ENCODE results near the gene ZNF227.
"Not testable (repeated sequence)": the region's sequence is repeated elsewhere in the genome, so short reads cannot be mapped to it uniquely, and the experiment has no call there.

Gene ZNF227

GRCh38 chr19:44212250-44212865 is at the start of gene ZNF227:
Gene ZNF227, plus strand, starts transcription at chr19:44212532. Its CDS starts 5,261 bp downstream, at chr19:44217793.
- FAIRE-seq: peak; percentile 96

- no peak for FAIRE-seq
Observed at GRCh38 chr19:44163789-44164188, 48.5 kb upstream of the ZNF227 start.

GRCh38 chr19:44164327-44164672 is 48.0 kb upstream of the ZNF227 start:
- no peak for FAIRE-seq

- peak; percentile 99 for FAIRE-seq
Observed at GRCh38 chr19:44164673-44165512, 47.4 kb upstream of the ZNF227 start, which contains the start of gene ZNF226. Gene ZNF226, plus strand, starts transcription at chr19:44165100. Its CDS starts 4,981 bp downstream, at chr19:44170081.

- peak; percentile 73 for FAIRE-seq
Observed at GRCh38 chr19:44170660-44171059, 41.7 kb upstream of the ZNF227 start.

GRCh38 chr19:44176590-44176989 is 35.7 kb upstream of the ZNF227 start:
- FAIRE-seq: no peak

- no peak for FAIRE-seq
Observed at GRCh38 chr19:44180968-44181367, 31.4 kb upstream of the ZNF227 start.

GRCh38 chr19:44182145-44182544 is 30.2 kb upstream of the ZNF227 start:
- FAIRE-seq: no peak

- peak; percentile 40 for FAIRE-seq
Observed at GRCh38 chr19:44190020-44190419, 22.3 kb upstream of the ZNF227 start.

- FAIRE-seq: no peak
Observed at GRCh38 chr19:44192127-44192526, 20.2 kb upstream of the ZNF227 start.

GRCh38 chr19:44196772-44197171 is 15.6 kb upstream of the ZNF227 start:
- no peak for FAIRE-seq

GRCh38 chr19:44202470-44202869 is 9.9 kb upstream of the ZNF227 start:
- no peak for FAIRE-seq

GRCh38 chr19:44202974-44203373 is 9.4 kb upstream of the ZNF227 start:
- FAIRE-seq: no peak

- not testable (repeated sequence) for FAIRE-seq
Observed at GRCh38 chr19:44203877-44204276, 8.5 kb upstream of the ZNF227 start.

GRCh38 chr19:44204772-44205171 is 7.6 kb upstream of the ZNF227 start:
- FAIRE-seq: no peak

GRCh38 chr19:44207126-44207803 is 5.1 kb upstream of the ZNF227 start:
- peak; percentile 97 for FAIRE-seq

- FAIRE-seq: no peak
Observed at GRCh38 chr19:44212866-44213346, 574 bp downstream of the ZNF227 start.

- FAIRE-seq: not testable (repeated sequence)
Observed at GRCh38 chr19:44219926-44220325, 7.6 kb downstream of the ZNF227 start.

GRCh38 chr19:44220761-44221160 is 8.4 kb downstream of the ZNF227 start:
- not testable (repeated sequence) for FAIRE-seq

- not testable (repeated sequence) for FAIRE-seq
Observed at GRCh38 chr19:44221291-44221690, 9.0 kb downstream of the ZNF227 start.

- no peak for FAIRE-seq
Observed at GRCh38 chr19:44228318-44228717, 16.0 kb downstream of the ZNF227 start.

- no peak for FAIRE-seq
Observed at GRCh38 chr19:44232867-44233266, 20.5 kb downstream of the ZNF227 start.

GRCh38 chr19:44236384-44236783 is 24.1 kb downstream of the ZNF227 start:
- FAIRE-seq: no peak

All from G401.6 (cell line).